GM19463 (cell line): ENCODE measurements around the gene TXNRD2.
"Not testable (repeated sequence)": the region's sequence is repeated elsewhere in the genome, so short reads cannot be mapped to it uniquely, and the experiment has no call there.

Experiments
- ATAC-seq: cut with Tn5 transposase; IDR thresholded peaks from one replicate; pipeline ENCODE4 v1.9.1; 2021; ENCODE audit warnings: mild to moderate bottlenecking, moderate library complexity; ENCODE audit not compliant: unreplicated experiment

The TXNRD2 gene

GRCh38 chr22:19890502-19891316 is 50.9 kb downstream of the TXNRD2 start:
- ATAC-seq: no peak

- no peak for ATAC-seq
These were observed 51.7 kb downstream of the TXNRD2 start for GRCh38 chr22:19889951-19890350.

- ATAC-seq: no peak
These were observed 53.4 kb downstream of the TXNRD2 start for GRCh38 chr22:19888131-19888746.

GRCh38 chr22:19887256-19887985 is 54.2 kb downstream of the TXNRD2 start:
- no peak for ATAC-seq

- no peak for ATAC-seq
These were observed 54.9 kb downstream of the TXNRD2 start for GRCh38 chr22:19886605-19887255.

GRCh38 chr22:19885841-19886592 is 55.6 kb downstream of the TXNRD2 start:
- no peak for ATAC-seq

GRCh38 chr22:19884954-19885751 is 56.5 kb downstream of the TXNRD2 start:
- ATAC-seq: no peak

- ATAC-seq: no peak
These were observed 57.3 kb downstream of the TXNRD2 start for GRCh38 chr22:19884161-19884953.

GRCh38 chr22:19883446-19883845 is 58.2 kb downstream of the TXNRD2 start:
- not testable (repeated sequence) for ATAC-seq

- ATAC-seq: no peak
These were observed 58.9 kb downstream of the TXNRD2 start for GRCh38 chr22:19882446-19883381.

GRCh38 chr22:19880786-19881569 is 60.6 kb downstream of the TXNRD2 start:
- no peak for ATAC-seq

GRCh38 chr22:19879992-19880785 is 61.4 kb downstream of the TXNRD2 start:
- no peak for ATAC-seq

GRCh38 chr22:19879643-19879991 is 62.0 kb downstream of the TXNRD2 start:
- no peak for ATAC-seq

GRCh38 chr22:19879246-19879570 is 62.4 kb downstream of the TXNRD2 start:
- ATAC-seq: no peak

- no peak for ATAC-seq
These were observed 63.0 kb downstream of the TXNRD2 start for GRCh38 chr22:19878461-19879245.
